HG03354 (cell line): ENCODE results near the gene ZFC3H1.
"Not testable (repeated sequence)": the region's sequence is repeated elsewhere in the genome, so short reads cannot be mapped to it uniquely, and the experiment has no call there.

Experiments used
- ATAC-seq: cut with Tn5 transposase; IDR thresholded peaks from one replicate; pipeline ENCODE4 v1.9.1; 2021; ENCODE audit warnings: mild to moderate bottlenecking; ENCODE audit not compliant: unreplicated experiment, poor library complexity, severe bottlenecking

The ZFC3H1 gene, protein sequence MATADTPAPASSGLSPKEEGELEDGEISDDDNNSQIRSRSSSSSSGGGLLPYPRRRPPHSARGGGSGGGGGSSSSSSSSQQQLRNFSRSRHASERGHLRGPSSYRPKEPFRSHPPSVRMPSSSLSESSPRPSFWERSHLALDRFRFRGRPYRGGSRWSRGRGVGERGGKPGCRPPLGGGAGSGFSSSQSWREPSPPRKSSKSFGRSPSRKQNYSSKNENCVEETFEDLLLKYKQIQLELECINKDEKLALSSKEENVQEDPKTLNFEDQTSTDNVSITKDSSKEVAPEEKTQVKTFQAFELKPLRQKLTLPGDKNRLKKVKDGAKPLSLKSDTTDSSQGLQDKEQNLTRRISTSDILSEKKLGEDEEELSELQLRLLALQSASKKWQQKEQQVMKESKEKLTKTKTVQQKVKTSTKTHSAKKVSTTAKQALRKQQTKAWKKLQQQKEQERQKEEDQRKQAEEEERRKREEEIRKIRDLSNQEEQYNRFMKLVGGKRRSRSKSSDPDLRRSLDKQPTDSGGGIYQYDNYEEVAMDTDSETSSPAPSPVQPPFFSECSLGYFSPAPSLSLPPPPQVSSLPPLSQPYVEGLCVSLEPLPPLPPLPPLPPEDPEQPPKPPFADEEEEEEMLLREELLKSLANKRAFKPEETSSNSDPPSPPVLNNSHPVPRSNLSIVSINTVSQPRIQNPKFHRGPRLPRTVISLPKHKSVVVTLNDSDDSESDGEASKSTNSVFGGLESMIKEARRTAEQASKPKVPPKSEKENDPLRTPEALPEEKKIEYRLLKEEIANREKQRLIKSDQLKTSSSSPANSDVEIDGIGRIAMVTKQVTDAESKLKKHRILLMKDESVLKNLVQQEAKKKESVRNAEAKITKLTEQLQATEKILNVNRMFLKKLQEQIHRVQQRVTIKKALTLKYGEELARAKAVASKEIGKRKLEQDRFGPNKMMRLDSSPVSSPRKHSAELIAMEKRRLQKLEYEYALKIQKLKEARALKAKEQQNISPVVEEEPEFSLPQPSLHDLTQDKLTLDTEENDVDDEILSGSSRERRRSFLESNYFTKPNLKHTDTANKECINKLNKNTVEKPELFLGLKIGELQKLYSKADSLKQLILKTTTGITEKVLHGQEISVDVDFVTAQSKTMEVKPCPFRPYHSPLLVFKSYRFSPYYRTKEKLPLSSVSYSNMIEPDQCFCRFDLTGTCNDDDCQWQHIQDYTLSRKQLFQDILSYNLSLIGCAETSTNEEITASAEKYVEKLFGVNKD (N-terminal part only)

DNA sequence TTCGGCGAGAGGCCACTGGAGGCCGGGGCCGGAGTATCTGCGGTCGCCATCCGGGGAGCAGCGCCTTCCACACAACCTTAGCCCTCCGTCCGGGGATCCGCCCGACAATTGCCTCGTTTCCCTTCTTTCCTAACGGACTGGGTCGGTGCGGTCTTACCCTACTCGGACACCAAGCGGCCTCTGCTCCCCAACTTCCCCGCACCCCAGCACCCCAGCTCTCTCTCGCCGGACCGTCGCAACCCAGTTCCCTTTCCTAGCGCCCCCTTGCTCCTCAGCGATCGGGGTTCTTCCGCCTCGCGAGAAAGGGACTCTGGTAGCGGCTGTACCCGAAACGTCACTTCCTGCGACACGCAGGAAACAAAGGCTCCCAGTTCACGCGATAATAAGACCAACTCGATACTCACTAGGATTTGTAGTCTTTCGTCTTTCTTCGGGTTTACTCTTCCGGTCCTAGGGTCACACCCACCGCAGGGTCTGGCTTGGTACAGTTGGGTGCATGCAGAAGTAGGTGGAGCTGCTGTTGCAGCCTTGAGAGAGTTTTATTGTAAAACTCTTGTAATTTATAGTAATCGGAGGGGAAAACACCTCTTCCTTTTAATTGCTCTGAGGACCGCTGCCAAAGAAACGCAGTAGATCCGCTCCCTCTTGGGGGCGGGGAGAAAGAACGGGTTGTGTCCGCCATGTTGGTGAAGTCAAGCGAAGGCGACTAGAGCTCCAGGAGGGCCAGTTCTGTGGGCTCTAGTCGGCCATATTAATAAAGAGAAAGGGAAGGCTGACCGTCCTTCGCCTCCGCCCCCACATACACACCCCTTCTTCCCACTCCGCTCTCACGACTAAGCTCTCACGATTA, at the start of gene ZFC3H1, which contains the start of gene THAP2:
TSS of gene ZFC3H1 (minus strand) at position 288 of the 850 bp plus-strand sequence. CDS start at position 50, 238 bp downstream.
TSS of gene THAP2 (plus strand) at position 741 of the 850 bp plus-strand sequence. CDS start 209 bp downstream, outside the sequence.
- peak; percentile 94 for ATAC-seq

DNA sequence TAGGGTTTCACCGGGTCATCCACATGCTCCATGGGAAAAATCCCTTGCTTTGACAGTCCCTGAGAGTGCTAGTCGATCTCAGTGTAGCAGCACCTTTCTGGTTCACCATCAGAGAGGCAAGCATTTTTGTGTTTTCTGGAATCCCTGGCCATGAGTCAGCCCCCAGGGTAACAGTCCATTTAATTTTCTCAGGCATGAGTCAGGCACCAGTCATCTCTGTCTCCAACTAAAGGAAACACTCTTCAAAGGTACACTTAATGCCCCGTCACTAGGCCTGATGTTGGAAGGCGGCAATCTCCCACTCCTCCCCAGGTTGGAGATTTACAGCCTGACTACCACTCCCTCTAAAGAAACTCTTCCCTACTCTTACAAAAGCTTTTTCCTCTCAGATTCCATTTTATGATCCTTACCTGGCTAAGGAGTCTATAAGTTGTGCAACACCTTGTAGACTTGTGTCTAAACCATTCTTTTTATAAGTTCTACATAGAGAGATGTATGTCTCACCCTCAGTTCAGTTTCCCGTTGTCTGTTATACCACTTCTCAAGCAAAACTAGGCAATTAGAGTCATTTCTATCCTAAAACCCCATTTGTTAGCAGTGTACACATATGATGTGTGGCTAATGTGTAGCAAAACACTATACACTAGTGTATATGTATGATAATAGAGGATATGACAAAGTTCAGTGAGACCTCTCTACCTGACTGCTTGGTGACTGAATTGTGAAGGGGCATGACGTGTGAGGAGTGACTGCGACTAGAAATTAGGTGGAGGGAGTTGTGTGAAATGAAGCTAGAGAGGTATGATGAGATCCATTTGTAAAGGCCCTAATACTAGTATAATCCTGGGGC, 46.9 kb upstream of the ZFC3H1 start:
- no peak for ATAC-seq

DNA sequence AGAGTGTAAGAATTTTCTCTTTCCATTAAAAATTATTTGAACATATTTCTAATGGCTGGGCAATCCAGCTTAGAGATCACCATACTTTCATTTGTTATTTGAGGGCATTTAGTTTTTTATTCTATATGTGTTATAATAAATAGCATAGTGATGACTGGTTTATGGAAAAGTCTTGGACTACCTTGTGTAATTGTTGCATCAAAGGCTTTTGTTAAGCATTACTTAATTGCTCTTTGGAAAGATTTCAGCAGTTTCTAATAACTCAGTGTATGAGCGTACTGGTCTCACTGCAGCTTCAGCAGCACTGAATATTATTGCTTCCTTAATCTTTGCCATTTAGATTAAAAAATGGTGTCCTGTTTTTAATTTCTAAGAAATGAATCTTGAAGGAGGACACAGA, 45.0 kb upstream of the ZFC3H1 start:
- ATAC-seq, result no peak

DNA sequence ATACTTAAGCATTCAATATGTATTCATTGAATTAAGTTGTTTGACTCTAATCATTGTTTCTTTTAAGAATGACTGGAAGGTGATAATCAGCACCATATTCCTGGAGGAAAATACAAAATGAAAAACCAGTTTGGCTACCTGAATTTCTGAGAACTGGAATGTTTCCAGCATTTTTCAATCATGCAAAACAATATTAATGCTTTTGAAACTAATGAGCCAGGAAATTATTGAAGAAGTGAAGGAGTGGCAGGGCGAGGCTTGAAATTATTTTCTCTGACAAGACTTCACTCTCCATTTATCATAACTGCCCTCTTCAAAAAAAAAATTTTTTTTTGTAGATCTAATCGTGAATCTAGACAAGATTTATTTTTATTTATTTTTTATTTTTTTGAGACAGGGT, 41.3 kb upstream of the ZFC3H1 start:
- ATAC-seq, result no peak

DNA sequence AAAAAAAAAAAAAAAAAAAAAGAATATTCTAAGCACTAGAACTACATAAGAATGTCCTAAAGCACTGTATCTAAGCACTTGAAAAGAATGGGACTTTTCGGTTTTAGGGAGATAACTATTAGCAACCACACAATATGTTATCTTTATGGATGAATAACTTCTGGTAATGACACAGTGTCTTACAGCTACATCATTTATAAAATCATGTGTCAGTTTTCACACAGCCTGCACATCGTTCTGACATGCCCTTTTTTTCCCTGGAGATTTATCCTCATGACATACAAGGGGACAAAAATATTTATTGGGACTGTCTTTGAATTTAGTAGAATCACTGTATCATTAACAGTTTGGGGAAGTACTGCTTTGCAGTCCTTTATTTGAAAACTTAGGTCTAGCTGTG, 39.6 kb upstream of the ZFC3H1 start:
- ATAC-seq, result no peak

DNA sequence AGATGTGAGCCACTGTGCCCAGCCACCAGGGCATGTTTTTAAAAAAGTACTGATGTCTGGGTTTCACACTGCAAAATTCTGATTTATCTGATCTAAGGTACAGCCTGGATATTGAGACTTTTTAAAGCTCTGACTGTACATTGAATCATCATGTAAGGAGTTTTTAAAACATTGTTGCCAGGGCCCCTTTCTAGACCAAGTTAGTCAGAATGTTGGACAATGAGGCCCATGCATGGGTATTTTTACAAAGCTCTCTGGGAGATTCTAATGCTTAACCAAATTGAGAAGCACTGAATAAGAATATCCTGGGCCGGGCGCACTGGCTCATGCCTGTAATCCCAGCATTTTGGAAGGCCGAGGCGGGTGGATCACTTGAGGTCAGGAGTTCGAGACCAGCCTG, 38.9 kb upstream of the ZFC3H1 start:
- no peak for ATAC-seq

DNA sequence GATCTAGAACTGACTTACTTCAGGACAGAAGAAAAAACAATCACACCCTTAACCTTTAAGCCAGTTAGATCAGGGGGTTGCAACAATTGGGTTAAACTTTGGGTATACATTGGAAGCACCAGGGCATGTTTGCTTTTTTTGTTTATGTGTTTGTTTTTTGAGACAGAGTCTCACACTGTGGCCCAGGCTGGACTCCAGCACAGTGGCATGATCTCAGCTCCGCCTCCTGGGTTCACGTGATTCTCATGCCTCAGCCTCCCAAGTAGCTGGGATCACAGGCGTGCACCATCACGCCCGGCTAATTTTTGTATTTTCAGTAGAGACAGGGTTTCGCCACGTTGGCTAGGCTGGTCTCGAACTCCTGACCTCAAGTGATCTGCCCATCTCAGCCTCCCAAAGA, 38.5 kb upstream of the ZFC3H1 start:
- not testable (repeated sequence) for ATAC-seq

DNA sequence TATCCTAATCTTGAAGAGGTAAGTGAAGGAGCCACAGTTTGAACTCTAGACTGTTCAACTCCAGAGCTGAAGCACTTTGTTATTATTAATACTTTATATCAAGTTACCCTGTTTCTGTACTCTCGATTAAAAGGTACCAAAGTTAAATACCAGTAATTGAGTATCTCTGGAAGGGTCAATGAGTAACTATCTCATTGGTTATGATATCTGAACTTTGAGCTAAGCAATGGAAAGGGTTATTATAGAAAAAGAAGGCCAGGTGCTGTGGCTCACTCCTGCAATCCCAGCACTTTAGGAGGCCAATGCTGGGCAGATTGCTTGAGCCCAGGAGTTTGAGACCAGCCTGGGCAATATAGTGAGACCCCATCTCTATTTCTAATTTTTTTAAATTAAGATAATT, 32.1 kb upstream of the ZFC3H1 start:
- ATAC-seq, result no peak

DNA sequence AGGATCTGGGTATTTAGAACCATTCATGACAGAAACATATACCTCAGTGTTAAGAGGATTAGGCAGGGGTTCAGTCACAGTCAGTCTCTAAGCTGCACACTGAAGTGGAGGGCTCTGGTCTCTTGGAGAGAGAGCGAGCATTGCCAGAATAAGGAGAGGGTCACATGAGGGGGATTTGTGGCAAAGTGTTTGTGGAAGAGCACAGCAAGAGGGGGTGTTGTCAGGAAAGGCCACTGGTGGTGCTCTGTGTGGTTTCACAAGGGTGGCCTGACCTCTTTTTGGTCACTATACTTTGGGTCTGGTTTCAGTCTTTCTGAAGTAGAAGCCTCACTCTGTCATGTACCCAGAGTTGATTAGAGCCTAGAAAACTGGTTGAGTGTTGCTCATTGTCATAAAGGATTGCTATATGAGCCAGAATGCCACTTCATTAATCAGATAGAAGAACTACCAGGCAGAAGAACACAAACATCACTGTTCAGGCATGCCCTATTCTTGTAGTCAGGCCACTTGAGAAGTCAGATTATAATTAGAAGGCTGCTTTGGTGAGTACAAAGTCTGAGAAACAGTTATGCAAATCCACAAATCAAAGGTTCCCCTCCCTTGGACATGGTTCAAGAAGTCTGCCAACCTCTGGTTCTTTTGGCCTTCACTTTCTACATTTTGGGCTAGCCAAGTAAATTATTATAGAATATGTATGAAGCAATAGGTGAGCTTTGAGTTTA, 30.6 kb upstream of the ZFC3H1 start:
- ATAC-seq, result peak; percentile 90

DNA sequence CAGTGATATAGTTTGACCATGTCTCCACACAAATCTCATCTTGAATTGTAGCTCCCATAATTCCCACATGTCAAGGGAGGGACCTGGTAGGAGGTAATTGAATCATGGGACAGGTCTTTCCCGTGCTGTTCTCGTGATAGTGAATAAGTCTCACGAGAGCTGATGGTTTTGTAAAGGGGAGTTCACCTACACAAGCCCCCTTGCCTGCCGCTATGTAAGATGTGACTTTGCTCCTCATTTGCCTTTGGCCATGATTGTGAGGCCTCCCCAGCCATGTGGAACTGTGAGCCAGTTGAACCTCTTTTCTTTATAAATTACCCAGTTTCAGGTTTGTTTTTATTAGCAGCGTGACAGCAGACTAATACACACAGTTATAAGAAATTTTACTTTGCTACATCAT, 30.0 kb upstream of the ZFC3H1 start:
- ATAC-seq, result peak; percentile 13

DNA sequence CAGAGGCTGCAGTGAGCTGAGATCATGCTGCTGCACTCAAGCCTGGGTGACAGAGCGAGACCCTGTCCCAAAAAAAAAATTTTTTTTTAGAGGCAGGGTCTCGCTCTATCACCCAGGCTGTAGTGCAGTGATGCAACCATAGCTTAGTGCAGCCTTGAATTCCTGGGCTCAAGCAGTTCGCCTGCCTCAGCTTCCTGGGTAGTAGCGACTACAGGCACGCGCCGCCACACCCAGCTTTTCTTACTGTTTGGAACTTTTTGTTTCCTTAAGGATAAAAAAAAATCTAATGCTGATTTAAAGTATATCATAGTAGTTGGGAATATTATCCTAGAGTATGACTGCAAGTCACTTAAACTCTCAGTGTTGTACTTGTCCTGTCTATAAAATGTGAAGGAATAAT, 29.5 kb upstream of the ZFC3H1 start:
- ATAC-seq, result no peak

DNA sequence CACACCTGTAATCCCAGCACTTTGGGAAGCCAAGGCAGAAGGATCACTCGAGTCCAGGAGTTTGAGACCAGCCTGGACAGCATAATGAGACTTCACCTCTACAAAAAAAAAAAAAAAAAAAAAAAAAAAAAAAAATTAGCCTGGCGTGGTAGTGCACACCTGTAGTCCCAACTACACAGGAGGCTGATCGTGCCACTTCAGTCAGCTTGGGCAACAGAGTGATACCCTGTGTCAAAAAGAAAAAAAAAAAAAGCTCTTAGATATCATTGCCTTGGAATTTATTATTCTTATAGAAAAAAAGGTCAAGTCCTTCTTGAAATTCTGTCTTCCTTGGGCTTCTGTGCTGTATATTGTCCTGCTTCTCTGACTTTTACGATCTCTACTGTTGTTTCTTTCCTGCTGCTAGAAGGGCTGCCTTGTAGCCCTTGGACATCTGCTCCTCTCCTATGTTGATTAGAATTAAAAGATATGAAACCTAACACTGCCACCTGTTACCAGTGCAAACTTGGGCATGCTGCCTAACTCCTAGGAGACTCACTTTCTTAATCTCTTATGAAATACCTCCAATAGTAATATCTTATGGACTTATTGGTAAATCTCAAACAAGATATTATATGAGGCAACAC, 28.0 kb upstream of the ZFC3H1 start:
- no peak for ATAC-seq

DNA sequence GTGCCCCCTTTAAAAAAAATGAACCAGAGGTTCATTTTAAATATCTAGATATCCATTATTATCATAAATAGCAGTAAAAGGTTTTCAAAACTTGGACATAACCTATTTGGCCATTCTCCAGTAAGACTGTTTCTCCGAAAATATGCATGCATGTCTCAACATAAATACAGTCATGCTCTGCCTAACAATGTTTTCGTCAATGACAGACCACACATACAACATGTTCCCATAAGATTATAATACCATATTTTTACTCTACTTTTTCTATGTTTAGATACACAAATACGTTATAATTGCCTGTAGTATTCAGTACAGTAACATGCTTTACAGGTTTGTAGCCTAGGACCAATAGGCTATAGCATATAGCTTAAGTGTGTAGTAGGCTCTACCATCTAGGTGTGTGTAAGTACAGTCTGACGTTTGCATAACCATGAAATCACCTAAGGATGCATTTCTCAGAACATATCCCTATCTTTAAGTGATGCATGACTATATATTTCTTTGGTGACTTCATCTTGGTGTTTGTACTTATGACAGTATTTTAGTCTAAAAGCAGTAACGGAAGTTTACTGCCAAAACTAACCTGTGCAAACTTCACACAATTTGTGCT, 25.4 kb upstream of the ZFC3H1 start:
- no peak for ATAC-seq

DNA sequence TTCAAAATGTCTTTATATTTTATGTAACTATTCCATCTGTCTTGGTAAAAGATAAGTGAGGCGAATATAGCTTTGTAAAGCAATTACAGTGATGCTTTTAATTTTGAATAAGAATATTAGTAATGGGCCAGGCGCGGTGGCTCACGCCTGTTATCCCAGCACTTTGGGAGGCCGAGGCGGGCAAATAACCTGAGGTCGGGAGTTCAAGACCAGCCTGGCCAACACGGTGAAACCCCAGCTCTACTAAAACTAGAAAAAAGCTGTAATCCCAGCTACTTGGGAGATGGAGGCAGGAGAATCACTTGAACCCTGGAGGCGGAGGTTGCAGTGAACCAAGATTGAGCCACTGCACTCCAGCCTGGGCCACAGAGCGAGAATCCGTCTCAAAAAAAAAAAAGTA, 23.5 kb upstream of the ZFC3H1 start:
- not testable (repeated sequence) for ATAC-seq

DNA sequence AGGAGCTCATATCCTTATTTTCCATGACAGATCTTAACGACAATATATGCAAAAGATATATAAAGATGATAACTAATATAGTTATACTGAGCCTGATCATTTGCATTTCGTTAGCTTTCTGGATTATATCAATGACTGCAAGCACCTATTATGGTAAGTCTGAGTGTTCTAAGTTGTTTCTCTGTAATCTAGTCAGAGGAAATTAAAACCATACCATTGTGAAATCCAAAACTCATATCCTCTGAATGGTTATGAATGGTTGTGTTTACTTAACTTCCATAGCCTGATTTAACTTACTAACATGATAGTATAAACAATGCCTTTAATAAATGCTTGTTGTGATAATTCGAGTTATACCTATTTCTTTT, 23.0 kb upstream of the ZFC3H1 start:
- ATAC-seq, result no peak

DNA sequence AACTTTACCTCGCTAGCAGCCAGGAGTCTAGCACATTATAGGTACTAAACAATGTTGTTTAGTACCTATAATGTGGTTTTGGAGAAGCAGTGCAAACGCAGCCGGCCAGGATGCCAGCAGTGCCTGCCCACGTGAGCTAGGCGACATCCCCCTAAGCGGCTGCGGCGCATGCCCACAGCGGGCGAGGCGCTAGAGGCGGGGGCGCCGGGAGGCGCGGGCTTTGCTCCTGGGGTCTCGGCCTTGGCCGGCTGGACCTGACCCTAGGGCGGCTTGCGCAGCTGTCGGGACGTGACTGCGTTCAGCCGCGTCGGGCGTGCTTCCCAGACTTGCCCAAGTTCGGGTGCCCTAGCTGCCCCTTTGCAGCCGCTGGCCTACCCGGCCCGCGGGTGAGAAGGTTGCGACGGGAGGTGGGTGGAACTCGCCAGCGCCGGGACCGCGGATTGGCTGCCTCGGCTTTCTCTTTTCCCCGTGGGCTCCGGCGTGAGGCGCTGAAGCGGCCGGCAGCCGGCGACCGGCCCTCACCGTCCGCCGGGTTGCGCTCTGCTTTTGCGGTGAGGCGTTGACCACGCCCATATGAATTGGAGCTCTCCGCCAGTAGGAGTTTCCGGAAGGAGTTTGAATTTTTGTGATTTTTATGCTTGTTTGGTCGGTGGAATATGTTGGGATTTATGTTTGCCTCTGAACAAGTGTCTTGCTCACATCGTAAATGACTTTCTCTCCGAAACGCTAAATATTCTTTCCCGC, 22.4 kb upstream of the ZFC3H1 start, which contains the start of gene TMEM19:
TSS of gene TMEM19 (plus strand) at position 169 of the 744 bp plus-strand sequence. CDS start 599 bp downstream, outside the sequence.
- peak; percentile 87 for ATAC-seq
